Stimulated activated CD8-positive, alpha-beta memory T cell treated with anti-CD3 and anti-CD28 coated beads, Interleukin-4, amount 100 ng/mL, for 1 hour (primary cell): Measurements from ENCODE around the gene INTS6.

Experiments
- DNase-seq, 2 donors: peaks; one replicate each; pipeline ENCODE4 v3.0.0-alpha.2; 2020; ENCODE audit warnings: low read depth in 2 of 2, low spot score in 1 of 2

Gene INTS6

GRCh38 chr13:51322826-51323225, 130.0 kb downstream of the INTS6 start:
- no peak for DNase-seq

GRCh38 chr13:51321836-51322235, 131.0 kb downstream of the INTS6 start:
- no peak for DNase-seq

- DNase-seq = no peak
Measured at GRCh38 chr13:51318876-51319275, 134.0 kb downstream of the INTS6 start.

- no peak for DNase-seq
Measured at GRCh38 chr13:51318015-51318414, 134.8 kb downstream of the INTS6 start.

GRCh38 chr13:51317262-51317661, 135.6 kb downstream of the INTS6 start:
- DNase-seq = no peak

GRCh38 chr13:51313619-51314018, 139.2 kb downstream of the INTS6 start:
- DNase-seq = no peak

GRCh38 chr13:51311957-51312520, 140.8 kb downstream of the INTS6 start:
- DNase-seq = no peak
